ENCODE measurements around the gene BLOC1S1.

BLOC1S1 gene

GRCh38 chr12:55728939-55729818 is 13.3 kb downstream of the BLOC1S1 start, which contains the start of gene CD63:
CD63 (minus strand) TSS chr12:55729009; CDS start chr12:55728341, 668 bp downstream.
- peak; percentile 85 for DNase-seq

GRCh38 chr12:55729819-55730818 is 14.3 kb downstream of the BLOC1S1 start:
- DNase-seq: no peak

- DNase-seq: no peak
These were observed 16.4 kb downstream of the BLOC1S1 start for GRCh38 chr12:55732288-55732687.

GRCh38 chr12:55733021-55733555 is 17.2 kb downstream of the BLOC1S1 start:
- no peak for DNase-seq

GRCh38 chr12:55733858-55734257 is 18.0 kb downstream of the BLOC1S1 start:
- DNase-seq: no peak

GRCh38 chr12:55734595-55734994 is 18.7 kb downstream of the BLOC1S1 start:
- no peak for DNase-seq

- no peak for DNase-seq
These were observed 20.2 kb downstream of the BLOC1S1 start for GRCh38 chr12:55736076-55736475.

- peak; percentile 70 for DNase-seq
These were observed 21.1 kb downstream of the BLOC1S1 start for GRCh38 chr12:55736780-55737580.

GRCh38 chr12:55737581-55738122 is 21.8 kb downstream of the BLOC1S1 start:
- DNase-seq: no peak

GRCh38 chr12:55738123-55739024 is 22.5 kb downstream of the BLOC1S1 start:
- DNase-seq: peak; percentile 90

GRCh38 chr12:55739025-55739378 is 23.2 kb downstream of the BLOC1S1 start:
- DNase-seq: no peak

GRCh38 chr12:55741931-55742680 is 26.3 kb downstream of the BLOC1S1 start:
- DNase-seq: no peak

- peak; percentile 86 for DNase-seq
These were observed 27.0 kb downstream of the BLOC1S1 start, which contains the start of gene GDF11 for GRCh38 chr12:55742719-55743405. GDF11 (plus strand) TSS chr12:55743122; CDS start chr12:55743317, 195 bp downstream.

- DNase-seq: no peak
These were observed 27.8 kb downstream of the BLOC1S1 start for GRCh38 chr12:55743406-55744339.

- DNase-seq: no peak
These were observed 28.6 kb downstream of the BLOC1S1 start for GRCh38 chr12:55744340-55745030.

- no peak for DNase-seq
These were observed 29.7 kb downstream of the BLOC1S1 start for GRCh38 chr12:55745361-55746173.

Measured in NCI-H774 (cell line).